H1 (cell line): ENCODE results near the gene PYGL. TPM values are rescaled to one million over a fixed set of nuclear protein-coding genes. Genes with fewer than 3 reads are reported as not detected.
A peak's percentile ranks its signal among the peaks of the same experiment; 100 is the strongest.
"Not testable (repeated sequence)": the region's sequence is repeated elsewhere in the genome, so short reads cannot be mapped to it uniquely, and the experiment has no call there.

Experiments
- CTCF ChIA-PET: fragments of 300-600 bp; sonication (Branson Sonifier 250); formaldehyde crosslinking; loops from one replicate; lab custom pipeline; 2021; ENCODE audit not compliant: partially characterized antibody; lab: Charles Lee
- POLR2A ChIA-PET: fragments of 300-600 bp; sonication (Branson Sonifier 250); formaldehyde crosslinking; loops from one replicate; lab custom pipeline; 2021; ENCODE audit warnings: inconsistent platforms; ENCODE audit not compliant: partially characterized antibody; lab: Charles Lee
- DNase-seq, 2 experiments: peaks; one replicate each; pipeline versions ENCODE4 v3.0.0 to v3.0.0-alpha.2; 2010 to 2022; ENCODE audit warnings: low spot score in 2 of 2, low read depth in 1 of 2, mixed read lengths in 1 of 2
- FAIRE-seq: peaks from 2 replicates; lab custom pipeline; 2011; peaks lifted over from hg19 to GRCh38; lab: Jason Lieb, UNC
- H2AFZ ChIP-seq: 2 replicates; pipeline ENCODE4 v1.8.1; 2012; ENCODE audit warnings: low read length, inconsistent platforms
- H2AK5ac ChIP-seq: 2 replicates; pipeline ENCODE4 v1.6.1; 2013; ENCODE audit warnings: low read depth, low read length
- H2BK120ac ChIP-seq: replicated peaks from 2 replicates; pipeline ENCODE3; 2013; ENCODE audit warnings: low read depth, low read length, inconsistent platforms
- H2BK12ac ChIP-seq: 2 replicates; pipeline ENCODE4 v1.6.1; 2013; ENCODE audit warnings: low read depth, low read length
- H2BK15ac ChIP-seq: 2 replicates; pipeline ENCODE4 v1.6.1; 2013; ENCODE audit warnings: low read length
- H2BK20ac ChIP-seq: 2 replicates; pipeline ENCODE4 v1.6.1; 2013; ENCODE audit warnings: low read length
- H2BK5ac ChIP-seq: 2 replicates; pipeline ENCODE4 v1.6.1; 2013; ENCODE audit warnings: low read depth, low read length
- H3K14ac ChIP-seq: 2 replicates; pipeline ENCODE4 v1.6.1; 2013; ENCODE audit warnings: inconsistent platforms; ENCODE audit not compliant: insufficient read length
- H3K18ac ChIP-seq: 2 replicates; pipeline ENCODE4 v1.6.1; 2013; ENCODE audit warnings: low read length; ENCODE audit errors: extremely low read depth
- H3K23ac ChIP-seq: 2 replicates; pipeline ENCODE4 v1.6.1; 2013; ENCODE audit warnings: inconsistent platforms; ENCODE audit not compliant: insufficient read length
- H3K23me2 ChIP-seq: 2 replicates; pipeline ENCODE4 v1.6.1; 2013; ENCODE audit warnings: low read depth, low read length
- H3K27ac ChIP-seq: 2 replicates; pipeline ENCODE4 v1.6.1; 2011; ENCODE audit warnings: low read depth, low read length, inconsistent platforms
- H3K27me3 ChIP-seq, 4 experiments: replicated peaks in 1 of 4; 1 replicate in 1 of 4; 2 replicates in 3 of 4; pipeline versions ENCODE4 v1.6.1 to v1.8.1; 2011 to 2013; ENCODE audit warnings: low read length in 3 of 4, mild to moderate bottlenecking in 3 of 4, inconsistent platforms in 2 of 4, mixed read lengths in 2 of 4, moderate library complexity in 1 of 4; ENCODE audit not compliant: control insufficient read depth in 3 of 4, insufficient read depth in 3 of 4; ENCODE audit errors: extremely low read depth in 1 of 4
- H3K36me3 ChIP-seq, 4 experiments: 2 replicates each; pipeline versions ENCODE4 v1.6.1 to v1.8.1; 2011 to 2013; ENCODE audit warnings: mild to moderate bottlenecking in 4 of 4, low read length in 3 of 4, moderate library complexity in 2 of 4, control low read depth in 1 of 4, inconsistent platforms in 1 of 4; ENCODE audit not compliant: insufficient read depth in 4 of 4, control insufficient read depth in 2 of 4
- H3K4ac ChIP-seq: replicated peaks from 2 replicates; pipeline ENCODE3; 2013; ENCODE audit warnings: low read length, low read depth, mixed read lengths, inconsistent platforms; ENCODE audit not compliant: insufficient read length
- H3K4me1 ChIP-seq, 4 experiments: replicated peaks in 1 of 4; 1 replicate in 1 of 4; 2 replicates in 3 of 4; pipeline versions ENCODE4 v1.6.1 to v1.8.1; 2011 to 2013; ENCODE audit warnings: low read length in 3 of 4, inconsistent platforms in 2 of 4, mixed read lengths in 1 of 4; ENCODE audit not compliant: insufficient read depth in 4 of 4, control insufficient read depth in 3 of 4
- H3K4me2 ChIP-seq, 2 experiments: 2 replicates each; pipeline versions ENCODE4 v1.6.1 to v1.8.1; 2011 to 2013; ENCODE audit warnings: low read depth in 2 of 2, low read length in 2 of 2, control low read depth in 1 of 2, inconsistent platforms in 1 of 2, mild to moderate bottlenecking in 1 of 2; ENCODE audit not compliant: insufficient read depth in 1 of 2
- H3K4me3 ChIP-seq, 4 experiments: fragments of 200-600, 300-600 bp in 1 of 4; sonication (generic), shearing (Covaris generic), sonication (Bioruptor Twin) in 1 of 4; 2 replicates each; pipeline versions ENCODE4 v1.5.1 to v1.8.1; 2011 to 2016; ENCODE audit warnings: low read length in 4 of 4, low read depth in 3 of 4, control low read depth in 2 of 4, inconsistent platforms in 2 of 4, mild to moderate bottlenecking in 2 of 4, mixed read lengths in 1 of 4, moderate library complexity in 1 of 4; ENCODE audit not compliant: insufficient read depth in 2 of 4; ENCODE audit errors: extremely low read depth in 1 of 4
- H3K56ac ChIP-seq: replicated peaks from 2 replicates; pipeline ENCODE3; 2013; ENCODE audit warnings: low read depth, mild to moderate bottlenecking, mixed read lengths, low read length, inconsistent platforms; ENCODE audit not compliant: insufficient read length
- H3K79me1 ChIP-seq: 2 replicates; pipeline ENCODE4 v1.6.1; 2013; ENCODE audit warnings: low read depth, low read length, control low read depth
- H3K79me2 ChIP-seq, 2 experiments: 2 replicates each; pipeline versions ENCODE4 v1.6.1 to v1.8.1; 2012 to 2013; ENCODE audit warnings: low read length in 2 of 2, mild to moderate bottlenecking in 2 of 2, inconsistent platforms in 1 of 2; ENCODE audit not compliant: insufficient read depth in 2 of 2, control insufficient read depth in 1 of 2
- H3K9ac ChIP-seq, 4 experiments: replicated peaks in 1 of 4; 1 replicate in 1 of 4; 2 replicates in 3 of 4; pipeline versions ENCODE4 v1.6.1 to v1.8.1; 2011 to 2013; ENCODE audit warnings: low read depth in 3 of 4, low read length in 3 of 4, control low read depth in 2 of 4, mild to moderate bottlenecking in 2 of 4, moderate library complexity in 2 of 4, inconsistent platforms in 1 of 4; ENCODE audit errors: extremely low read depth in 1 of 4
- H3K9me3 ChIP-seq, 2 experiments: 2 replicates each; pipeline versions ENCODE4 v1.6.1 to v1.8.1; 2012 to 2013; ENCODE audit warnings: mild to moderate bottlenecking in 2 of 2, moderate library complexity in 2 of 2, control low read depth in 1 of 2, inconsistent platforms in 1 of 2, low read depth in 1 of 2, low read length in 1 of 2, mixed read lengths in 1 of 2; ENCODE audit not compliant: insufficient read depth in 2 of 2
- H4K20me1 ChIP-seq, 2 experiments: replicated peaks in 1 of 2; 2 replicates each; pipeline versions ENCODE3 to v1.8.1; 2011 to 2013; ENCODE audit warnings: inconsistent platforms in 2 of 2, low read length in 2 of 2, mild to moderate bottlenecking in 1 of 2; ENCODE audit not compliant: insufficient read depth in 2 of 2, control insufficient read depth in 1 of 2
- H4K5ac ChIP-seq: 2 replicates; pipeline ENCODE4 v1.6.1; 2013; ENCODE audit warnings: low read length, low read depth, mixed read lengths, inconsistent platforms; ENCODE audit not compliant: insufficient read length
- H4K8ac ChIP-seq: 2 replicates; pipeline ENCODE4 v1.8.0; 2013; ENCODE audit warnings: mild to moderate bottlenecking, moderate library complexity, low read length, inconsistent platforms; ENCODE audit not compliant: insufficient read depth; ENCODE audit errors: extremely low read depth
- H4K91ac ChIP-seq: replicated peaks from 2 replicates; pipeline ENCODE3; 2013; ENCODE audit warnings: low read length, mixed read lengths, inconsistent platforms; ENCODE audit not compliant: insufficient read length
- WGBS, 2 experiments: shearing (Covaris generic) in 1 of 2; methylation state at CpG; one replicate each; pipeline versions ENCODE4 v1.1.6 to v1.1.7; 2013 to 2015; ENCODE audit warnings: low lambda C conversion rate in 2 of 2, mixed read lengths in 2 of 2, inconsistent platforms in 1 of 2, low coverage in 1 of 2, missing lambda C conversion rate in 1 of 2; ENCODE audit not compliant: insufficient replicate concordance in 2 of 2, insufficient coverage in 1 of 2, insufficient read length in 1 of 2; ENCODE audit errors: extremely low coverage in 1 of 2, missing lambda C conversion rate in 1 of 2; 5-methylcytosine and 5-hydroxymethylcytosine counted together
- polyA plus RNA-seq, 7 experiments: library from polyadenylated mRNA; depleted of rRNA in 3 of 7; stranded (reverse) in 5 of 7; unstranded in 2 of 7; fragments of >200 nt in 5 of 7; fragments of 200-250 nt in 2 of 7; gene quantifications; 1 replicate in 5 of 7; 2 replicates in 1 of 7; 4 replicates in 1 of 7; pipeline versions ENCODE4 v1.2.1 to v1.2.3, GENCODE V29; 2011 to 2013; ENCODE audit warnings: missing spikeins in 2 of 7, mixed read lengths in 2 of 7
- total RNA-seq: library from RNA; stranded (reverse); fragmentation: NEBNext Ultra II Directional; extraction: Animal tissue kit (Norgen Biotek cat#: 25700); gene quantifications from 2 replicates; pipeline ENCODE4 v1.2.1, GENCODE V29; 2021

PYGL gene
- total and polyA plus RNA-seq, 2 of the 8 experiments (the other 6 are each of a cell fraction or from before 2014, with no cell fraction given) = 26.1 to 50.5 TPM

DNA sequence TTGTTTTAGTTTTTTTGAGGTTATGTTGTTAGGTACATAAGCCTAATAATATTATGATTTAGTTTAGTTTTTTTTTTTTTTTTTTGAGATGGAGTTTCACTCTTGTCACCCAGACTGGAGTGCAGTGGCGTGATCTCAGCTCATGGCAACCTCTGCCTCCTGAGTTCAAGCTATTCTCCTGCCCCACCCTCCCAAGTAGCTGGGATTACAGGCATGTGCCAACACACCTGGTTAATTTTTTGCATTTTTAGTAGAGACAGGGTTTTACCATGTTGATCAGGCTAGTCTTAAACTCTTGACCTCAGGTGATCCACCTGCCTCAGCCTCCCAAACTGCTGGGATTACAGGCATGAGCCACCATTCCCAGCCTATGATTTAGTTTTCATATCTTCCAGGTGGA is 47.3 kb downstream of the PYGL start:
- H3K9me3 ChIP-seq, FAIRE-seq, H4K8ac ChIP-seq, H4K91ac ChIP-seq, H4K20me1 ChIP-seq, H2AFZ ChIP-seq, H2AK5ac ChIP-seq, H3K79me1 ChIP-seq, H3K4me3 ChIP-seq, H3K9ac ChIP-seq, H3K27ac ChIP-seq, H3K36me3 ChIP-seq, H3K79me2 ChIP-seq, CTCF ChIA-PET, H3K23me2 ChIP-seq, H3K18ac ChIP-seq, H3K4ac ChIP-seq, H2BK15ac ChIP-seq, H3K14ac ChIP-seq, H2BK12ac ChIP-seq, H4K5ac ChIP-seq, H3K27me3 ChIP-seq, H3K23ac ChIP-seq, DNase-seq, H2BK120ac ChIP-seq, H3K56ac ChIP-seq: not testable (repeated sequence)
- 100% methylated on average over 1 of the region's 1 CpG; no CpG with 5 or more reads in 1 of the 2 experiments for WGBS, 2 experiments
- peak overlapping the region in 1 of 2 experiments; percentile 42; a peak in 2 of 4 replicates for H3K4me2 ChIP-seq
- POLR2A ChIA-PET = interaction anchor here (2.3 kb wide), 1 partner anchor 13 kb away, joined by 9 read pairs; no protein-coding TSS in a partner anchor
- peak overlapping the region; percentile 79; the same call in 1 of the 2 replicates for H2BK5ac ChIP-seq
- peaks cover 0 to 17% (median 14%) of the 10 kb centered on the region in 4 experiments; a peak in 5 of 7 replicates for H3K4me1 ChIP-seq
- peak overlapping the region; percentile 69; the same call in 1 of the 2 replicates for H2BK20ac ChIP-seq

DNA sequence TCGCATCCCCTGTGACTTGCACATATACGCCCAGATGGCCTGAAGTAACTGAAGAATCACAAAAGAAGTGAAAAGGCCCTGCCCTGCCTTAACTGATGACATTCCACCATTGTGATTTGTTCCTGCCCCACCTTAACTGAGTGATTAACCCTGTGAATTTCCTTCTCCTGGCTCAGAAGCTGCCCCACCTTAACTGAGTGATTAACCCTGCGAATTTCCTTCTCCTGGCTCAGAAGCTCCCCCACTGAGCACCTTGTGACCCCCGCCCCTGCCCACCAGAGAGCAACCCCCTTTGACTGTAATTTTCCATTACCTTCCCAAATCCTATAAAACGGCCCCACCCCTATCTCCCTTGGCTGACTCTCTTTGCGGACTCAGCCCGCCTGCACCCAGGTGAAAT is 47.9 kb downstream of the PYGL start:
- H3K4me3 ChIP-seq, H4K8ac ChIP-seq, DNase-seq, H3K56ac ChIP-seq, H4K20me1 ChIP-seq, H4K5ac ChIP-seq, H4K91ac ChIP-seq, H3K23ac ChIP-seq, H3K14ac ChIP-seq, H3K9me3 ChIP-seq, H2AK5ac ChIP-seq, H3K79me1 ChIP-seq, H2BK5ac ChIP-seq, H2AFZ ChIP-seq, H3K79me2 ChIP-seq, H2BK120ac ChIP-seq, H3K27ac ChIP-seq, H3K36me3 ChIP-seq, FAIRE-seq, H2BK15ac ChIP-seq, H2BK12ac ChIP-seq, H3K9ac ChIP-seq, CTCF ChIA-PET, H3K27me3 ChIP-seq, H3K18ac ChIP-seq, H2BK20ac ChIP-seq, H3K4ac ChIP-seq, H3K23me2 ChIP-seq: not testable (repeated sequence)
- POLR2A ChIA-PET = interaction anchor here (2.3 kb wide), 1 partner anchor 14 kb away, joined by 9 read pairs; no protein-coding TSS in a partner anchor
- Histone ChIP-seq H3K4me1 (peaks cover 0 to 17% (median 14%) of the 10 kb centered on the region in 4 experiments; a peak in 5 of 7 replicates), H3K4me2 (peak overlapping the region in 1 of 2 experiments; percentile 42; a peak in 2 of 4 replicates)
- WGBS, 2 experiments = 26% methylated on average over 5 of the region's 7 CpGs; no CpG with 5 or more reads in 1 of the 2 experiments
